Upper lobe of right lung (tissue), 1 donor: ENCODE results near the gene IRF2BP2. TPM values are rescaled to one million over a fixed set of nuclear protein-coding genes. Genes with fewer than 3 reads are reported as not detected.

Experiments used
- ATAC-seq: fragments of 200-7000 bp; cut with Tn5 transposase; one replicate; pipeline ENCODE4 v1.9.1; 2020; ENCODE audit warnings: mild to moderate bottlenecking, moderate library complexity
- DNase-seq: peaks from one replicate; pipeline ENCODE4 v3.0.0-alpha.2; 2020
- H3K27ac ChIP-seq: fragments of 200-600 bp; one replicate; pipeline ENCODE4 v1.8.0; 2022
- H3K27me3 ChIP-seq: fragments of 200-600 bp; one replicate; pipeline ENCODE4 v1.8.0; 2022; ENCODE audit warnings: mild to moderate bottlenecking
- H3K36me3 ChIP-seq: fragments of 200-600 bp; one replicate; pipeline ENCODE4 v1.8.0; 2022
- H3K4me1 ChIP-seq: fragments of 200-600 bp; one replicate; pipeline ENCODE4 v1.8.0; 2022
- H3K4me3 ChIP-seq: fragments of 200-600 bp; one replicate; pipeline ENCODE4 v1.8.0; 2022; ENCODE audit warnings: mild to moderate bottlenecking
- H3K9me3 ChIP-seq: fragments of 200-600 bp; one replicate; pipeline ENCODE4 v1.8.0; 2022
- CTCF ChIP-seq: fragments of 200-600 bp; IDR thresholded peaks from one replicate; pipeline ENCODE4 v1.8.0; 2022; ENCODE audit warnings: antibody characterized with exemption
- intact Hi-C: fragments of 100-400 bp; cut with DNase I; formaldehyde crosslinking; loops from one replicate; pipeline ENCODE4 v1.11.0; 2022
- total RNA-seq: library from RNA; stranded (reverse); fragmentation: NEBNext Ultra II Directional; extraction: Animal tissue kit (Norgen Biotek cat#: 25700); gene quantifications from one replicate; pipeline ENCODE4 v1.2.1, GENCODE V29; 2021
- donor health status: DM: no; HTN: yes; CAD: no; lungs with severe emphysema.

The IRF2BP2 gene
- total RNA-seq, 1 donor from 2014 or later, result 161 TPM

- ATAC-seq (no peak), DNase-seq (no peak)
- H3K4me1 ChIP-seq, result peaks cover 52% of the 10 kb centered on the region
- intact Hi-C loops, result no loop called here
- H3K36me3 ChIP-seq, result no peaks in the 10 kb centered on the region
- H3K27me3 ChIP-seq, result no peaks in the 10 kb centered on the region
- no peak for TF ChIP-seq CTCF
- H3K4me3 ChIP-seq, result no peak overlapping the region
- no peaks in the 10 kb centered on the region for H3K9me3 ChIP-seq
- peak overlapping the region; percentile 81 for H3K27ac ChIP-seq
Observed at GRCh38 chr1:234619794-234620247, 9.8 kb upstream of the IRF2BP2 start.

GRCh38 chr1:234619071-234619480 lies 9.1 kb upstream of the IRF2BP2 start:
- no peaks in the 10 kb centered on the region for H3K36me3 ChIP-seq
- no peak overlapping the region for H3K4me3 ChIP-seq
- peak overlapping the region; percentile 81 for H3K27ac ChIP-seq
- DNase-seq (no peak), ATAC-seq (no peak)
- no peak for TF ChIP-seq CTCF
- intact Hi-C loops, result no loop called here
- H3K27me3 ChIP-seq, result no peaks in the 10 kb centered on the region
- no peaks in the 10 kb centered on the region for H3K9me3 ChIP-seq
- peaks cover 51% of the 10 kb centered on the region for H3K4me1 ChIP-seq

GRCh38 chr1:234618737-234619049 lies 8.7 kb upstream of the IRF2BP2 start:
- ATAC-seq (no peak), DNase-seq (no peak)
- H3K27me3 ChIP-seq, result no peaks in the 10 kb centered on the region
- H3K27ac ChIP-seq, result peak overlapping the region; percentile 81
- peaks cover 55% of the 10 kb centered on the region for H3K4me1 ChIP-seq
- TF ChIP-seq CTCF, result no peak
- H3K4me3 ChIP-seq, result no peak overlapping the region
- H3K9me3 ChIP-seq, result no peaks in the 10 kb centered on the region
- intact Hi-C loops, result no loop called here
- H3K36me3 ChIP-seq, result no peaks in the 10 kb centered on the region

DNA sequence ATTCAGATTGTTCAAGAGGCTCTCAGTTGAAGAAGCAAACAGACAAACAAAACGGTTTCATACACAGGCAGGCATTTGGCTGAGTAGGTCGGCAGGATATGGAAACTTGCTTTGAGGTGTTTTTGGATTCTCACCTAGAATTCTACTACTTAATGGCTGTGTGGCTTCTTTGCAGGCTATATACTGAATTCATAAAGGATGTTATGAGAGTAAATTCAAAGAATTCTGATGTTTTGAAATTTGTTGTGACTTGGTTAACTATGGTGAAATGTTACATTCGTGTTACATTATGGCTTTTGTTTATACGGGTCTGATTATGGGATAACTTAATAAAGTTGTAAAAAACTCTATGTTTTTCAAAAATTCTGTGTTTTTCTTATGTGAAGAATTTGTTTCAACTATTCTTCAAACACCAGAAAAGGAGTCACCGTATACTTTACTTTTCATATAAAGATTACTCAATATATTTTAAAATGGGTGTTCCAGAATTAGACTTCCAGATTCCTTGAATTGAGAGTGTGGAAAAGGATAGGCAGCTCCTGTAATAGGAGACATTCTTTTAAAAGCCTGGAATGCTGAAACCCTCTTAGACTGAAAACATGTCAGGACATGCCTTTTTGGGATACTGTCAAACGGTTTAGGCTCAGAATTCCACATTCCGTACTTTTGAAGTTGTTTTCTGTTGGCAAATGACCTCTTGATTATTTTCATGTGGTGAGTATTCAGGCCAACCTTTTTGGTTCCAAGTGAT lies 8.2 kb upstream of the IRF2BP2 start:
- no peak for DNase-seq
- H3K4me1 ChIP-seq, result peaks cover 59% of the 10 kb centered on the region
- no peaks in the 10 kb centered on the region for H3K9me3 ChIP-seq
- no peak overlapping the region for H3K4me3 ChIP-seq
- H3K27ac ChIP-seq, result peak overlapping the region; percentile 81
- intact Hi-C loops, result no loop called here
- H3K36me3 ChIP-seq, result no peaks in the 10 kb centered on the region
- ATAC-seq, result no peak
- no peak for TF ChIP-seq CTCF
- no peaks in the 10 kb centered on the region for H3K27me3 ChIP-seq

DNA sequence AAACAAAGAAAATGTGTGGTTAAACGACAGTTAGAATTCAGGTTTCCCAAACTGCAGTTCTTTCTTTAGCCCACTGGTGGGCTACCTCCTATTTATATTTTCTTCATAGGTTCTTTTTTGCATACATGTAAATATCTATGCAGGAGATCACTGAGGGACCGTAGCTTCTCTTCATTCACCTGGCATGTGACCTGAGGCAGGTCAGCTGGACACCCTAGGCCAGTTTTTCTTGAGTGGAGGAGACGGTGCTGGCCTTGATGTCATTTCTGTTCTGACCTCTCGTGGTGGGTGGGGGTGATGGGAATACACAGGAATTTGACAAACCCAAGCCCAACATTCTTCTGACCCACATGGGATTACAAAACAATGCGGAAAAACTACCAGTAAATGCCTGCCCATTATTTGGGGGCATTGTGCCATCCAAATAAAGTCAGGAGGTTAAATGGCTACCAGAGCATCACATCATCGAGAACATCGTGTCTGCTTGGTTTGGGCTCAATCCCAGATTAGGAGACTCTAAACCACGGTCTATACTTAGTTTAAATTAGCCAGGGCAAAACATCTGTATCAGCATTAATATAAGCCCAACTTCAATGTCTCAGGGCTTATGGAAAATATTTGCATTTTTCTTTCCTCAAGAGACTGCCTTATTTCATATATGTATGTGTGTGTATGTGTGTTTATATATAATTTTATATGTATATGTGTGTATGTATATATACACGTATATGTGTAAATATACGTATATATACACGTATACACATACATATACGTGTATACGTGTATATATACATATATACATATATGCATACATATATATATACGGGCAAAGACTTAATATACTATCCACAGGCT lies 7.4 kb upstream of the IRF2BP2 start:
- intact Hi-C loops, result no loop called here
- H3K4me1 ChIP-seq, result peaks cover 67% of the 10 kb centered on the region

More for the DNA sequence above, 7.4 kb upstream of the IRF2BP2 start:
- no peaks in the 10 kb centered on the region for H3K9me3 ChIP-seq
- peak; percentile 23 for TF ChIP-seq CTCF
- ATAC-seq (no peak), DNase-seq (no peak)
- peak overlapping the region; percentile 81 for H3K27ac ChIP-seq
- no peak overlapping the region for H3K4me3 ChIP-seq
- no peaks in the 10 kb centered on the region for H3K27me3 ChIP-seq
- H3K36me3 ChIP-seq, result no peaks in the 10 kb centered on the region
